NCI-H187 treated with DMSO at 0.1 percent for 48 hours (cell line): Measurements from ENCODE around the gene THEMIS.
"Not testable (repeated sequence)": the region's sequence is repeated elsewhere in the genome, so short reads cannot be mapped to it uniquely, and the experiment has no call there.

Source experiments
- DNase-seq: peaks from one replicate; lab custom pipeline; 2025; lab: John Stamatoyannopoulos, UW

Gene THEMIS

GRCh38 chr6:127917766-127918165 is 16.9 kb upstream of the THEMIS start:
- no peak for DNase-seq

- DNase-seq = no peak
These were observed 13.4 kb upstream of the THEMIS start for GRCh38 chr6:127914240-127914639.

- DNase-seq = no peak
These were observed 12.1 kb upstream of the THEMIS start for GRCh38 chr6:127912914-127913313.

- no peak for DNase-seq
These were observed 7.2 kb upstream of the THEMIS start for GRCh38 chr6:127907960-127908640.

- DNase-seq = no peak
These were observed 3.3 kb upstream of the THEMIS start for GRCh38 chr6:127904160-127904559.

- no peak for DNase-seq
These were observed 2.1 kb upstream of the THEMIS start for GRCh38 chr6:127902933-127903332.

- DNase-seq = no peak
These were observed 3.4 kb downstream of the THEMIS start for GRCh38 chr6:127897484-127897883.

- no peak for DNase-seq
These were observed 6.8 kb downstream of the THEMIS start for GRCh38 chr6:127894051-127894450.

- no peak for DNase-seq
These were observed 7.3 kb downstream of the THEMIS start for GRCh38 chr6:127893541-127893940.

- no peak for DNase-seq
These were observed 9.0 kb downstream of the THEMIS start for GRCh38 chr6:127891731-127892326.

- no peak for DNase-seq
These were observed 14.3 kb downstream of the THEMIS start for GRCh38 chr6:127886603-127887002.

- no peak for DNase-seq
These were observed 16.7 kb downstream of the THEMIS start for GRCh38 chr6:127884134-127884533.

GRCh38 chr6:127881949-127882348 is 18.9 kb downstream of the THEMIS start:
- not testable (repeated sequence) for DNase-seq

- no peak for DNase-seq
These were observed 20.4 kb downstream of the THEMIS start for GRCh38 chr6:127880429-127880828.

GRCh38 chr6:127879685-127880084 is 21.2 kb downstream of the THEMIS start:
- no peak for DNase-seq

GRCh38 chr6:127878115-127878514 is 22.7 kb downstream of the THEMIS start:
- DNase-seq = no peak

- no peak for DNase-seq
These were observed 23.6 kb downstream of the THEMIS start for GRCh38 chr6:127877231-127877630.

GRCh38 chr6:127869772-127870404 is 31.0 kb downstream of the THEMIS start:
- DNase-seq = no peak

GRCh38 chr6:127869183-127869582 is 31.7 kb downstream of the THEMIS start:
- no peak for DNase-seq

GRCh38 chr6:127868338-127868737 is 32.5 kb downstream of the THEMIS start:
- no peak for DNase-seq

- no peak for DNase-seq
These were observed 34.1 kb downstream of the THEMIS start for GRCh38 chr6:127866766-127867165.

- no peak for DNase-seq
These were observed 35.8 kb downstream of the THEMIS start for GRCh38 chr6:127865108-127865507.

- no peak for DNase-seq
These were observed 36.2 kb downstream of the THEMIS start for GRCh38 chr6:127864701-127865100.
